ENCODE data around the gene MEIOB. TPM values are rescaled to one million over a fixed set of nuclear protein-coding genes. Genes with fewer than 3 reads are reported as not detected.
"Not testable (repeated sequence)": the region's sequence is repeated elsewhere in the genome, so short reads cannot be mapped to it uniquely, and the experiment has no call there.

MEIOB gene
- total RNA-seq, 1 donor: 0.09 TPM

DNA sequence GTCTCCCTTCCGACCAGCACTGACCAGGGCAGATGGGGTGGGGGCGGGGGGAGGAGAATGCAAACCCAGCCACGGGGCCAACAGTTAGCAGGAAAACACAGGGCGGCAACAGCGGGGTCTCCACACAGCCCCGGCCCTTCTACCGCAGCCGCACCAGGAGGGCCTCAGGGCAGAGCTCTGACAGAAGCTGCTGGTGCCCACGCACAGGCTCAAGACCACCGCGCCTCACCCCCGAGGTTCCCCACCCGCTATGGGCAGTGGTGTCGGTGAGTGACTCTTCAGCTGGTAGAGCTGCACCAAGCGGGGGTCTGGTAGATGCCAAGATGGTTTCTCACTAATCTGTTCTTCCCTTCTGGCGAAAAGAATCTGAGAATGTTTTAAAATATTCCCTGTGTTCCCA is 61.4 kb downstream of the MEIOB start:
- no peak for DNase-seq (ENCODE audit: low read depth)
- TF ChIP-seq, protein P1, sequence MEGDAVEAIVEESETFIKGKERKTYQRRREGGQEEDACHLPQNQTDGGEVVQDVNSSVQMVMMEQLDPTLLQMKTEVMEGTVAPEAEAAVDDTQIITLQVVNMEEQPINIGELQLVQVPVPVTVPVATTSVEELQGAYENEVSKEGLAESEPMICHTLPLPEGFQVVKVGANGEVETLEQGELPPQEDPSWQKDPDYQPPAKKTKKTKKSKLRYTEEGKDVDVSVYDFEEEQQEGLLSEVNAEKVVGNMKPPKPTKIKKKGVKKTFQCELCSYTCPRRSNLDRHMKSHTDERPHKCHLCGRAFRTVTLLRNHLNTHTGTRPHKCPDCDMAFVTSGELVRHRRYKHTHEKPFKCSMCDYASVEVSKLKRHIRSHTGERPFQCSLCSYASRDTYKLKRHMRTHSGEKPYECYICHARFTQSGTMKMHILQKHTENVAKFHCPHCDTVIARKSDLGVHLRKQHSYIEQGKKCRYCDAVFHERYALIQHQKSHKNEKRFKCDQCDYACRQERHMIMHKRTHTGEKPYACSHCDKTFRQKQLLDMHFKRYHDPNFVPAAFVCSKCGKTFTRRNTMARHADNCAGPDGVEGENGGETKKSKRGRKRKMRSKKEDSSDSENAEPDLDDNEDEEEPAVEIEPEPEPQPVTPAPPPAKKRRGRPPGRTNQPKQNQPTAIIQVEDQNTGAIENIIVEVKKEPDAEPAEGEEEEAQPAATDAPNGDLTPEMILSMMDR (IDR thresholded peaks at IDR 0.05; ENCODE audit: insufficient read depth, low read length): no peak
- H3K4me3 ChIP-seq (ENCODE audit: low read depth, low read length): no peak overlapping the region

DNA sequence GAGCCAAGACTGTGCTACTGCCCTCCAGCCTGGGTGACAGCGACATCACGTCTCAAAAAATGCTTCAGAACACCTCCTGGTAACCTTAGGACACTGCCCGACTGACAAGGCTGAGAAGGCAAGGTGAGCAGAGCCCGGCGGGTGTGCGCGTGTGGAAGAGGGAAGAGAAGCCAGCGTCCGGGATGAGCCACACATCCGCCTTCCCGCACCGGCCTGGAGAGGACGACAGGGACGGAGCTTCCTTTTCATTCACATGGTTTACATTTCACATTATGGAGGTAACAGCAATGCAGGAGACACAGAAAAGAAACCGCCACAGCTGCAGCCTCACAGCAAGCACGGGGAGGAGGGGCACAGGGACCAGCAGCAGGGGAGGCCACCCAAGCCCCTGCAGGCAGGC is 61.9 kb downstream of the MEIOB start:
- TF ChIP-seq, protein P1 (IDR thresholded peaks at IDR 0.05; ENCODE audit: insufficient read depth, low read length): no peak
- no peak overlapping the region for H3K4me3 ChIP-seq (ENCODE audit: low read depth, low read length)
- DNase-seq (ENCODE audit: low read depth): no peak

DNA sequence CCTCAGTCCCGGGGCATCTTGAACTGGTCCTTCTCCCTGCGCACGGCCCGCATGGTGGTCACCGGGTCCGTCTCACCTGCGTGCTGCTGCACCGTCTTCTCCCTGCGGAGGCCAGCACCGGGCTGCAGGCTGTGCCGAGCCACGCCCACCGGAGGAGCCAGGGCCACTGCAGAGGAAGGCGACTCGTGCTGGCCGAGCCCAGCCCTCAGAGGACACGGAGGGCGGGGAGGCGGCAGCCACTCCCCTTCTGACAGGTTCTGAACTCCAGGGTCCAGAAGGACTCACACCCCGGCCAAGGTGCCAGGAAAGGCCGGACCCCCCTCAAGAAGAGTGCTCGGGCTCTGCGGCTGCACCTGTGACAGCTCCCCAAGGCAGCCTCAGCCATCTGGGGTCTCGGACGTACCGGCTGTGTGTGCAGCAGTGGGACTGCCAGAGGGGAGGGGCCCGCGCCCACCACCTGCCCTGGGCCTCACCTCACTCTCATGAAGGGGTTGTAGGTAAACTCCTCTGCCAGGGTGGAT is 62.6 kb downstream of the MEIOB start:
- TF ChIP-seq, protein P1 (IDR thresholded peaks at IDR 0.05; ENCODE audit: insufficient read depth, low read length): no peak
- no peak for DNase-seq (ENCODE audit: low read depth)
- H3K4me3 ChIP-seq (ENCODE audit: low read depth, low read length): no peak overlapping the region

DNA sequence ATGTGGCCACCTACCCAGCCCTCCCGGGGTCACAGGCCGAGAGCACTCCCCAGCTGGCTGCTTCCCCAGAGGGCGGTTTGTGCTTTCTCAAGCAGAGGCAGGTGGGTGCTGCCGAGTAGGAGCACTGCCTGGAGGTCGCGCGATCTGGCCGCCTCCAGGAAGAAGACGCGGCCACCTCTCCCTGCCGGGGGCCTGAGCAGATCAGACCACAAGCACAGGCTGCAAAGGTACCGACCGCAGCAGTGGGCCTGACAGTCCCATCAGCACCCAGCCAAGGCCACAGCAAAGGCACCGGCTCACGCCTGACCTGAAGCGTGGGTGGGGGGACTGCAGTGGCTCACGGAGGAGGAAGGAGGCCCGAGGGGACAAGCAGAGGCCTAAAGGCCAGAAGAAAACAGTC is 63.3 kb downstream of the MEIOB start:
- H3K4me3 ChIP-seq (ENCODE audit: low read depth, low read length): no peak overlapping the region
- DNase-seq (ENCODE audit: low read depth): no peak
- TF ChIP-seq, protein P1 (IDR thresholded peaks at IDR 0.05; ENCODE audit: insufficient read depth, low read length): no peak

DNA sequence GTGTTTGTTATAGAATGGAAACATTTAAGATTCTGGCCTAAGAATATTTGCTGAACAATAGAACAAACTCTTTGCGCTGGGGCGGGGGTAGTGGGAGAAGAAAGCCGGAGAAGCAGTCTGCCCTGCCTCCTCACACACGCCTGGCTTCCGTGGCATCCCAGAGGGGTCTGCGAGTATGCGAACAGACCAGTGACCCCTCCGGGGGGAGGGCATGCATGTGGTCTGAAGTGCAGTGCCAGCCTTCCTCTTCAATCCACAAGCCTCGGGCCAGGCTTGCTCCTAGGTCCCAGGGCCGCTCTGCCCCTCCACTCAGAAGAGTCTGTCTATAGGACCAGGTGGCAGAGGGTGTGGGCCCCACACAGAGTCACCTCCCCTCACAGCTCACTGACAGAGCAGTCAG is 64.3 kb downstream of the MEIOB start:
- H3K4me3 ChIP-seq (ENCODE audit: low read depth, low read length): no peak overlapping the region
- DNase-seq (ENCODE audit: low read depth): no peak
- TF ChIP-seq, protein P1 (IDR thresholded peaks at IDR 0.05; ENCODE audit: insufficient read depth, low read length): no peak

DNA sequence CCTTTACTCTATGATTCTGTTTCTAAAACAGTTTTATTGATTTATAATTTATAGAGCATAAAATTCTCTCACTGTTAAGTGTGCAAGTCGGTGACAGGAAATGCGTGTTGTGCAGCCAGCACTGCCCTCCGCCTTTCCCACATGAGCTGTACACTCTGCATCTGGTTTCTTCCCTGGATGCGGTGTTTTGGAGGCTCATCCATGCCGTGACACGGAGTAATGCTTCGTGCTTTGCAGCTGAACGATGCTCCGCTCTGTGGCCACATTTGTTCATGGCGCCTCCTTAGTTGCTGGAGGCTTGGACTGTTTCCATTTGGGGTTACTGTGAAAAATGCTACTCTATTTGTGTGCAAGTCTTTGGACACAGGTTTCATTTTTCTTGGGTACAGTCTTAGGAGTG is 71.3 kb downstream of the MEIOB start:
- TF ChIP-seq, protein P1 (IDR thresholded peaks at IDR 0.05; ENCODE audit: insufficient read depth, low read length): no peak
- H3K4me3 ChIP-seq (ENCODE audit: low read depth, low read length): no peak overlapping the region
- no peak for DNase-seq (ENCODE audit: low read depth)

DNA sequence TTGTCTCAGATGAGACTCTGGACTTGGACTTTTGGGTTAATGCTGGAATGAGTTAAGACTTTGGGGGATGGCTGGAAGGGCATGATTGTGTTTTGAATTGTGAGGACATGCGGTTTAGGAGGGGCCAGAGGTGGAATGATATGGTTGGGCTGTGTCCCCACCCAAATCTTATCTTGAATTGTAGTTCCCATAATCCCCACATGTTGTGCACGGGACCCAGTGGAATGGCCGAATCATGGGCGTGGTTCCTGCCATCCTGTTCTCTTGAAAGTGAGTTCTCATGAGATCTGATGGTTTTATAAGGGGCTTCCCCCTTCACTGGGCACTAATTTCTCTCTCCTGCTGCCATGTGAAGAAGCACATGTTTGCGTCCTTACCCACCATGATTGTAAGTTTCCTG is 72.7 kb downstream of the MEIOB start:
- not testable (repeated sequence) for DNase-seq (ENCODE audit: low read depth)

More for the DNA sequence above, 72.7 kb downstream of the MEIOB start:
- not testable (repeated sequence) for H3K4me3 ChIP-seq (ENCODE audit: low read depth, low read length)

Data from fibroblast of the aortic adventitia (primary cell).